SK-N-SH (cell line): ENCODE measurements around the gene CNN2. TPM values are rescaled to one million over a fixed set of nuclear protein-coding genes. Genes with fewer than 3 reads are reported as not detected.

Experiments
- CTCF ChIA-PET: fragments of 300-600, 350-600 bp; formaldehyde crosslinking; extraction: SDS; loops from one replicate; lab custom pipeline; 2021; lab: Yijun Ruan, JAX
- POLR2A ChIA-PET: fragments of 350-600 bp; sonication (Branson Sonifier 250); formaldehyde crosslinking; extraction: SDS; loops from one replicate; lab custom pipeline; 2020; ENCODE audit warnings: antibody characterized with exemption, inconsistent platforms; lab: Yijun Ruan, JAX
- DNase-seq: peaks from one replicate; pipeline ENCODE4 v3.0.0; 2012
- H2AFZ ChIP-seq: fragments of 200-600 bp; sonication (generic); 2 replicates; pipeline ENCODE4 v1.8.1; 2016; ENCODE audit warnings: antibody characterized with exemption, mild to moderate bottlenecking, low read depth
- H3F3A ChIP-seq: fragments of 200-600 bp; sonication (generic); replicated peaks from 2 replicates; pipeline ENCODE3; 2016; ENCODE audit warnings: antibody characterized with exemption, mild to moderate bottlenecking; ENCODE audit not compliant: insufficient read depth
- H3K27ac ChIP-seq, 2 experiments: fragments of 200-500 bp in 1 of 2; fragments of 200-600 bp in 1 of 2; sonication (Bioruptor generic) in 1 of 2; sonication (generic), shearing (Covaris generic) in 1 of 2; 2 replicates each; pipeline versions ENCODE4 v1.5.1 to v1.6.1; 2014 to 2016; ENCODE audit warnings: low read depth in 2 of 2, inconsistent platforms in 1 of 2, low read length in 1 of 2, mild to moderate bottlenecking in 1 of 2, mixed read lengths in 1 of 2
- H3K27me3 ChIP-seq: fragments of 200-600 bp; sonication (generic), shearing (Covaris generic); 2 replicates; pipeline ENCODE4 v1.6.1; 2016; ENCODE audit warnings: mixed run types; ENCODE audit not compliant: insufficient read depth
- H3K36me3 ChIP-seq, 2 experiments: fragments of 200-500 bp in 1 of 2; fragments of 200-600 bp in 1 of 2; sonication (Bioruptor generic) in 1 of 2; sonication (generic) in 1 of 2; replicated peaks in 1 of 2; 2 replicates each; pipeline versions ENCODE3 to v1.5.1; 2014 to 2016; ENCODE audit warnings: low read length in 1 of 2, mild to moderate bottlenecking in 1 of 2; ENCODE audit not compliant: insufficient read depth in 2 of 2, control insufficient read depth in 1 of 2
- H3K4me1 ChIP-seq, 2 experiments: fragments of 200-500 bp in 1 of 2; fragments of 200-600 bp in 1 of 2; sonication (Bioruptor generic) in 1 of 2; sonication (generic), shearing (Covaris generic) in 1 of 2; 2 replicates each; pipeline versions ENCODE4 v1.5.1 to v1.6.1; 2014 to 2016; ENCODE audit warnings: low read depth in 1 of 2, low read length in 1 of 2, mixed run types in 1 of 2; ENCODE audit not compliant: insufficient read depth in 2 of 2, control insufficient read depth in 1 of 2
- H3K4me2 ChIP-seq: fragments of 200-600 bp; sonication (generic), shearing (Covaris generic); 2 replicates; pipeline ENCODE4 v1.6.1; 2017; ENCODE audit warnings: mixed run types
- H3K4me3 ChIP-seq, 2 experiments: fragments of 200-500 bp in 1 of 2; fragments of 200-600 bp in 1 of 2; sonication (Bioruptor generic) in 1 of 2; sonication (generic), shearing (Covaris generic) in 1 of 2; 2 replicates each; pipeline versions ENCODE4 v1.5.1 to v1.8.1; 2014 to 2016; ENCODE audit warnings: low read depth in 2 of 2, inconsistent platforms in 1 of 2, low read length in 1 of 2, mild to moderate bottlenecking in 1 of 2, mixed read lengths in 1 of 2, moderate library complexity in 1 of 2
- H3K79me2 ChIP-seq: fragments of 200-600 bp; sonication (generic); 2 replicates; pipeline ENCODE4 v1.8.1; 2017; ENCODE audit warnings: mild to moderate bottlenecking; ENCODE audit not compliant: insufficient read depth
- H3K9ac ChIP-seq: fragments of 200-600 bp; sonication (generic); 2 replicates; pipeline ENCODE4 v1.6.1; 2017; ENCODE audit warnings: mixed run types
- H3K9me2 ChIP-seq: fragments of 200-600 bp; sonication (generic); 2 replicates; pipeline ENCODE4 v1.6.1; 2017; ENCODE audit warnings: mixed run types
- H3K9me3 ChIP-seq: fragments of 200-600 bp; sonication (generic); 2 replicates; pipeline ENCODE4 v1.6.1; 2017; ENCODE audit warnings: mixed run types, mild to moderate bottlenecking, moderate library complexity
- H4K20me1 ChIP-seq: fragments of 200-600 bp; sonication (generic); 2 replicates; pipeline ENCODE4 v1.6.1; 2017; ENCODE audit warnings: mild to moderate bottlenecking, mixed run types; ENCODE audit not compliant: insufficient read depth
- ELF1 ChIP-seq: IDR thresholded peaks from 2 replicates; pipeline ENCODE4 v1.4.0; 2012
- EP300 ChIP-seq, 2 experiments: IDR thresholded peaks; 2 replicates each; pipeline versions ENCODE4 v1.4.0 to v1.6.1; 2012; ENCODE audit warnings: borderline replicate concordance in 1 of 2, low read depth in 1 of 2, low read length in 1 of 2
- FOXJ3 ChIP-seq: sonication (generic); formaldehyde crosslinking; IDR thresholded peaks from 2 replicates; pipeline ENCODE4 v1.5.1; 2020; ENCODE audit warnings: mild to moderate bottlenecking, missing genetic modification reagents
- GABPA ChIP-seq: IDR thresholded peaks from 2 replicates; pipeline ENCODE4 v1.4.0; 2012; ENCODE audit warnings: low read depth, mild to moderate bottlenecking
- GATA2 ChIP-seq: sonication (generic); formaldehyde crosslinking; IDR thresholded peaks from 2 replicates; pipeline ENCODE4 v1.5.0; 2020; ENCODE audit warnings: mild to moderate bottlenecking, missing genetic modification reagents
- MEF2A ChIP-seq: IDR thresholded peaks from 2 replicates; pipeline ENCODE4 v1.4.0; 2012; ENCODE audit warnings: low read depth, borderline replicate concordance
- NFIC ChIP-seq: IDR thresholded peaks from 2 replicates; pipeline ENCODE4 v1.4.0; 2012; ENCODE audit warnings: borderline replicate concordance
- NRF1 ChIP-seq: IDR thresholded peaks from 2 replicates; pipeline ENCODE4 v1.6.1; 2012; ENCODE audit warnings: low read depth, mild to moderate bottlenecking, low read length
- POLR2AphosphoS5 ChIP-seq: IDR thresholded peaks from 2 replicates; pipeline ENCODE4 v1.6.1; 2012; ENCODE audit warnings: low read depth, low read length
- RCOR1 ChIP-seq: fragments of 150-350 bp; IDR thresholded peaks from 2 replicates; pipeline ENCODE4 v1.6.1; 2017; ENCODE audit warnings: antibody characterized with exemption, low read length
- RFX5 ChIP-seq: IDR thresholded peaks from 2 replicates; pipeline ENCODE4 v1.6.1; 2012; ENCODE audit warnings: mild to moderate bottlenecking, improper control_type of control experiment, low read length
- RXRA ChIP-seq: IDR thresholded peaks from 2 replicates; pipeline ENCODE4 v1.4.0; 2012; ENCODE audit warnings: low read depth, mild to moderate bottlenecking, borderline replicate concordance
- TAF1 ChIP-seq: IDR thresholded peaks from 2 replicates; pipeline ENCODE4 v1.6.1; 2012; ENCODE audit warnings: low read depth, mild to moderate bottlenecking, low read length, moderate library complexity, borderline replicate concordance
- TEAD4 ChIP-seq: IDR thresholded peaks from 2 replicates; pipeline ENCODE4 v1.4.0; 2012; ENCODE audit warnings: mild to moderate bottlenecking, borderline replicate concordance; ENCODE audit not compliant: insufficient read depth
- YY1 ChIP-seq: IDR thresholded peaks from 2 replicates; pipeline ENCODE4 v1.4.0; 2012; ENCODE audit warnings: low read depth, mild to moderate bottlenecking
- WGBS: methylation state at CpG from one replicate; pipeline ENCODE4 v1.1.6; 2017; ENCODE audit warnings: low lambda C conversion rate; 5-methylcytosine and 5-hydroxymethylcytosine counted together
- polyA plus RNA-seq, 3 experiments: library from polyadenylated mRNA; depleted of rRNA; stranded (reverse); fragments of >200 nt; gene quantifications; 2 replicates each; pipeline ENCODE4 v1.2.3, GENCODE V29; 2012
- TF ChIP-seq, protein P1 (sequence below): IDR thresholded peaks from 2 replicates; pipeline ENCODE4 v1.6.1; 2012; ENCODE audit warnings: mild to moderate bottlenecking, low read depth, low read length, moderate library complexity
- TF ChIP-seq, protein P2 (sequence below): fragments of 200-600 bp; sonication (generic); IDR thresholded peaks from 2 replicates; pipeline ENCODE4 v1.6.1; 2017; ENCODE audit warnings: antibody characterized with exemption, mild to moderate bottlenecking, moderate library complexity
- TF ChIP-seq, protein P3 (sequence below): fragments of 150-350 bp; IDR thresholded peaks from 2 replicates; pipeline ENCODE4 v1.6.1; 2016; ENCODE audit warnings: mild to moderate bottlenecking, low read depth, low read length
- TF ChIP-seq, protein P4 (sequence below): IDR thresholded peaks from 2 replicates; pipeline ENCODE4; 2012

Gene CNN2
- polyA plus RNA-seq, 1 of the 3 experiments (the other 2 are of a cell fraction): 279 TPM

DNA sequence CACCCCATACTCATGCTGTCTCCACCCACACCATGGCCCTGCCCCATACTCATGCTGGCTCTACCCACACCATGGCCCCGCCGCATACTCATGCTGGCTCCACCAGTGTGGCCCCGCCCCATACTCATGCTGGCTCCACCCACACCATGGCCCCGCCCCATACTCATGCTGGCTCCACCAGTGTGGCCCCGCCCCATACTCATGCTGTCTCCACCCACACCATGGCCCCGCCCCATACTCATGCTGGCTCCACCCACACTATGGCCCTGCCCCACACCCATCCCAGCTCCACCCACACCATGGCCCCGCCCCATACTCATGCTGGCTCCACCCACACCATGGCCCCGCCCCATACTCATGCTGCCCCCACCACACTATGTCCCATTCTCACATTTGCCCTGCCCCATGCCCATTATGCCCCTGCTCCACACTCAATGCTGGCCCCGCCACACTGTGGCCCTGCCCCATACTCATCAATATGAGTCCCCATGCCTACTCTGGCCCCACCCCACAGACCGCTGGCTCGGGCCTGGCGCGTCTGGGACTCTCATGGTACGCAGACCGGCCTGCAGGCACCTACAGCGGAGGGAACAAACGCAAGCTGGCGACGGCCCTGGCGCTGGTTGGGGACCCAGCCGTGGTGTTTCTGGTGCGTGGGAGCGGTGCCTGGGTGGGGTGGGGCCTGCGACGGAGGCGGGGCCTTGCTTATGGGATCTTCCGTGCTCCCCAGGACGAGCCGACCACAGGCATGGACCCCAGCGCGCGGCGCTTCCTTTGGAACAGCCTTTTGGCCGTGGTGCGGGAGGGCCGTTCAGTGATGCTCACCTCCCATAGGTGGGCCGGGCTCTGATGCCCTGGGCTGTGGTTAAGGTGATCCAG, 36.9 kb downstream of the CNN2 start:
- Histone ChIP-seq H3K27ac (no peak overlapping the region), H3K4me2 (no peak overlapping the region), H3K4me1 (peaks cover 0 to 20% of the 10 kb centered on the region in 2 experiments; a peak in 1 of 4 replicates), H3K27me3 (peaks cover 10% of the 10 kb centered on the region; the same call in 1 of the 2 replicates), H2AFZ (no peak overlapping the region), H3K4me3 (no peak overlapping the region), H3K36me3 (no peaks in the 10 kb centered on the region), H3K9me3 (no peaks in the 10 kb centered on the region), H4K20me1 (no peaks in the 10 kb centered on the region), H3K79me2 (no peaks in the 10 kb centered on the region), H3K9ac (no peak overlapping the region), H3F3A (peaks cover 7% of the 10 kb centered on the region), H3K9me2 (no peaks in the 10 kb centered on the region)
- POLR2A ChIA-PET: no interaction called here
- no peak for TF ChIP-seq EP300 (IDR thresholded peaks at IDR 0.05; ENCODE audit: borderline replicate concordance in 1 of 2, low read depth in 1 of 2, low read length in 1 of 2)
- TF ChIP-seq, protein P1, sequence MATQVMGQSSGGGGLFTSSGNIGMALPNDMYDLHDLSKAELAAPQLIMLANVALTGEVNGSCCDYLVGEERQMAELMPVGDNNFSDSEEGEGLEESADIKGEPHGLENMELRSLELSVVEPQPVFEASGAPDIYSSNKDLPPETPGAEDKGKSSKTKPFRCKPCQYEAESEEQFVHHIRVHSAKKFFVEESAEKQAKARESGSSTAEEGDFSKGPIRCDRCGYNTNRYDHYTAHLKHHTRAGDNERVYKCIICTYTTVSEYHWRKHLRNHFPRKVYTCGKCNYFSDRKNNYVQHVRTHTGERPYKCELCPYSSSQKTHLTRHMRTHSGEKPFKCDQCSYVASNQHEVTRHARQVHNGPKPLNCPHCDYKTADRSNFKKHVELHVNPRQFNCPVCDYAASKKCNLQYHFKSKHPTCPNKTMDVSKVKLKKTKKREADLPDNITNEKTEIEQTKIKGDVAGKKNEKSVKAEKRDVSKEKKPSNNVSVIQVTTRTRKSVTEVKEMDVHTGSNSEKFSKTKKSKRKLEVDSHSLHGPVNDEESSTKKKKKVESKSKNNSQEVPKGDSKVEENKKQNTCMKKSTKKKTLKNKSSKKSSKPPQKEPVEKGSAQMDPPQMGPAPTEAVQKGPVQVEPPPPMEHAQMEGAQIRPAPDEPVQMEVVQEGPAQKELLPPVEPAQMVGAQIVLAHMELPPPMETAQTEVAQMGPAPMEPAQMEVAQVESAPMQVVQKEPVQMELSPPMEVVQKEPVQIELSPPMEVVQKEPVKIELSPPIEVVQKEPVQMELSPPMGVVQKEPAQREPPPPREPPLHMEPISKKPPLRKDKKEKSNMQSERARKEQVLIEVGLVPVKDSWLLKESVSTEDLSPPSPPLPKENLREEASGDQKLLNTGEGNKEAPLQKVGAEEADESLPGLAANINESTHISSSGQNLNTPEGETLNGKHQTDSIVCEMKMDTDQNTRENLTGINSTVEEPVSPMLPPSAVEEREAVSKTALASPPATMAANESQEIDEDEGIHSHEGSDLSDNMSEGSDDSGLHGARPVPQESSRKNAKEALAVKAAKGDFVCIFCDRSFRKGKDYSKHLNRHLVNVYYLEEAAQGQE: no peak
- no peak for TF ChIP-seq TAF1
- TF ChIP-seq NRF1: no peak
- no peak for TF ChIP-seq ELF1
- TF ChIP-seq, protein P2, sequence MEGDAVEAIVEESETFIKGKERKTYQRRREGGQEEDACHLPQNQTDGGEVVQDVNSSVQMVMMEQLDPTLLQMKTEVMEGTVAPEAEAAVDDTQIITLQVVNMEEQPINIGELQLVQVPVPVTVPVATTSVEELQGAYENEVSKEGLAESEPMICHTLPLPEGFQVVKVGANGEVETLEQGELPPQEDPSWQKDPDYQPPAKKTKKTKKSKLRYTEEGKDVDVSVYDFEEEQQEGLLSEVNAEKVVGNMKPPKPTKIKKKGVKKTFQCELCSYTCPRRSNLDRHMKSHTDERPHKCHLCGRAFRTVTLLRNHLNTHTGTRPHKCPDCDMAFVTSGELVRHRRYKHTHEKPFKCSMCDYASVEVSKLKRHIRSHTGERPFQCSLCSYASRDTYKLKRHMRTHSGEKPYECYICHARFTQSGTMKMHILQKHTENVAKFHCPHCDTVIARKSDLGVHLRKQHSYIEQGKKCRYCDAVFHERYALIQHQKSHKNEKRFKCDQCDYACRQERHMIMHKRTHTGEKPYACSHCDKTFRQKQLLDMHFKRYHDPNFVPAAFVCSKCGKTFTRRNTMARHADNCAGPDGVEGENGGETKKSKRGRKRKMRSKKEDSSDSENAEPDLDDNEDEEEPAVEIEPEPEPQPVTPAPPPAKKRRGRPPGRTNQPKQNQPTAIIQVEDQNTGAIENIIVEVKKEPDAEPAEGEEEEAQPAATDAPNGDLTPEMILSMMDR: no peak
- TF ChIP-seq YY1: no peak
- no peak for TF ChIP-seq RXRA
- TF ChIP-seq FOXJ3 (CRISPR knock-in tag): no peak
- no peak for TF ChIP-seq RCOR1
- no peak for TF ChIP-seq GATA2 (CRISPR knock-in tag)
- TF ChIP-seq RFX5: no peak
- TF ChIP-seq, protein P3, sequence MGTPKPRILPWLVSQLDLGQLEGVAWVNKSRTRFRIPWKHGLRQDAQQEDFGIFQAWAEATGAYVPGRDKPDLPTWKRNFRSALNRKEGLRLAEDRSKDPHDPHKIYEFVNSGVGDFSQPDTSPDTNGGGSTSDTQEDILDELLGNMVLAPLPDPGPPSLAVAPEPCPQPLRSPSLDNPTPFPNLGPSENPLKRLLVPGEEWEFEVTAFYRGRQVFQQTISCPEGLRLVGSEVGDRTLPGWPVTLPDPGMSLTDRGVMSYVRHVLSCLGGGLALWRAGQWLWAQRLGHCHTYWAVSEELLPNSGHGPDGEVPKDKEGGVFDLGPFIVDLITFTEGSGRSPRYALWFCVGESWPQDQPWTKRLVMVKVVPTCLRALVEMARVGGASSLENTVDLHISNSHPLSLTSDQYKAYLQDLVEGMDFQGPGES: no peak
- no peak for TF ChIP-seq TEAD4
- no peak for TF ChIP-seq NFIC
- no peak for TF ChIP-seq MEF2A
- TF ChIP-seq, protein P4, sequence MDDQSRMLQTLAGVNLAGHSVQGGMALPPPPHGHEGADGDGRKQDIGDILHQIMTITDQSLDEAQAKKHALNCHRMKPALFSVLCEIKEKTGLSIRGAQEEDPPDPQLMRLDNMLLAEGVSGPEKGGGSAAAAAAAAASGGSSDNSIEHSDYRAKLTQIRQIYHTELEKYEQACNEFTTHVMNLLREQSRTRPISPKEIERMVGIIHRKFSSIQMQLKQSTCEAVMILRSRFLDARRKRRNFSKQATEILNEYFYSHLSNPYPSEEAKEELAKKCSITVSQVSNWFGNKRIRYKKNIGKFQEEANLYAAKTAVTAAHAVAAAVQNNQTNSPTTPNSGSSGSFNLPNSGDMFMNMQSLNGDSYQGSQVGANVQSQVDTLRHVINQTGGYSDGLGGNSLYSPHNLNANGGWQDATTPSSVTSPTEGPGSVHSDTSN: no peak
- TF ChIP-seq GABPA: no peak
- TF ChIP-seq POLR2AphosphoS5: no peak
- 85% methylated on average over 27 of the region's 37 CpGs for WGBS
- CTCF ChIA-PET: no interaction called here
- peak; percentile 64 for DNase-seq
